HG03280 (cell line): ENCODE results near the gene ZNF264.
A peak's percentile ranks its signal among the peaks of the same experiment; 100 is the strongest.
"Not testable (repeated sequence)": the region's sequence is repeated elsewhere in the genome, so short reads cannot be mapped to it uniquely, and the experiment has no call there.

Source experiments
- ATAC-seq: cut with Tn5 transposase; IDR thresholded peaks from one replicate; pipeline ENCODE4 v1.9.1; 2021; ENCODE audit warnings: mild to moderate bottlenecking, moderate library complexity; ENCODE audit not compliant: unreplicated experiment

The ZNF264 gene

GRCh38 chr19:57191141-57192076 is at the start of gene ZNF264:
Gene ZNF264, plus strand, starts transcription at chr19:57191500. Its CDS starts 414 bp downstream, at chr19:57191914.
- peak; percentile 91 for ATAC-seq

GRCh38 chr19:57141699-57142098 is 49.6 kb upstream of the ZNF264 start:
- ATAC-seq, result no peak

GRCh38 chr19:57152921-57153320 is 38.4 kb upstream of the ZNF264 start:
- ATAC-seq, result no peak

- ATAC-seq, result no peak
Observed at GRCh38 chr19:57161985-57162539, 29.2 kb upstream of the ZNF264 start.

GRCh38 chr19:57165846-57166245 is 25.5 kb upstream of the ZNF264 start:
- no peak for ATAC-seq

GRCh38 chr19:57167385-57167784 is 23.9 kb upstream of the ZNF264 start, which contains the start of gene DUXA:
Gene DUXA, minus strand, starts transcription at chr19:57167485. Its CDS starts 42 bp downstream, at chr19:57167443.
- ATAC-seq, result no peak

GRCh38 chr19:57171551-57172081 is 19.7 kb upstream of the ZNF264 start:
- ATAC-seq, result no peak

- ATAC-seq, result no peak
Observed at GRCh38 chr19:57190301-57190700, 999 bp upstream of the ZNF264 start.

GRCh38 chr19:57192077-57192420 is 749 bp downstream of the ZNF264 start:
- ATAC-seq, result no peak

- ATAC-seq, result no peak
Observed at GRCh38 chr19:57192993-57193392, 1.7 kb downstream of the ZNF264 start.

GRCh38 chr19:57197874-57198273 is 6.6 kb downstream of the ZNF264 start:
- ATAC-seq, result not testable (repeated sequence)

GRCh38 chr19:57202160-57202559 is 10.9 kb downstream of the ZNF264 start:
- no peak for ATAC-seq

GRCh38 chr19:57210381-57210780 is 19.1 kb downstream of the ZNF264 start:
- no peak for ATAC-seq

GRCh38 chr19:57212109-57212508 is 20.8 kb downstream of the ZNF264 start:
- ATAC-seq, result no peak

GRCh38 chr19:57227502-57227901 is 36.2 kb downstream of the ZNF264 start:
- no peak for ATAC-seq

GRCh38 chr19:57231686-57232085 is 40.4 kb downstream of the ZNF264 start:
- ATAC-seq, result no peak

- ATAC-seq, result no peak
Observed at GRCh38 chr19:57233207-57233606, 41.9 kb downstream of the ZNF264 start.

GRCh38 chr19:57239982-57240310 is 48.6 kb downstream of the ZNF264 start:
- ATAC-seq, result no peak

GRCh38 chr19:57240311-57241090 is 49.2 kb downstream of the ZNF264 start, which contains the start of gene ZNF805:
Gene ZNF805, plus strand, starts transcription at chr19:57240632. Its CDS starts 260 bp downstream, at chr19:57240892.
- ATAC-seq, result peak; percentile 97

- no peak for ATAC-seq
Observed at GRCh38 chr19:57241176-57241575, 49.9 kb downstream of the ZNF264 start.

GRCh38 chr19:57242821-57243220 is 51.5 kb downstream of the ZNF264 start:
- no peak for ATAC-seq
